Stimulated activated CD4-positive, alpha-beta T cell treated with anti-CD3 and anti-CD28 coated beads, TNF-alpha, amount 100 ng/mL, for 24 hours (primary cell): ENCODE measurements around the gene RFX4.

Experiments
- DNase-seq, 3 experiments: peaks; one replicate each; pipeline ENCODE4 v3.0.0-alpha.2; 2020; ENCODE audit warnings: low read depth in 3 of 3

The RFX4 gene

GRCh38 chr12:106582641-106583230, at the start of gene RFX4:
TSS of gene RFX4 (plus strand) at chr12:106583004. CDS start at chr12:106583321, 317 bp downstream.
- DNase-seq = no peak

DNA sequence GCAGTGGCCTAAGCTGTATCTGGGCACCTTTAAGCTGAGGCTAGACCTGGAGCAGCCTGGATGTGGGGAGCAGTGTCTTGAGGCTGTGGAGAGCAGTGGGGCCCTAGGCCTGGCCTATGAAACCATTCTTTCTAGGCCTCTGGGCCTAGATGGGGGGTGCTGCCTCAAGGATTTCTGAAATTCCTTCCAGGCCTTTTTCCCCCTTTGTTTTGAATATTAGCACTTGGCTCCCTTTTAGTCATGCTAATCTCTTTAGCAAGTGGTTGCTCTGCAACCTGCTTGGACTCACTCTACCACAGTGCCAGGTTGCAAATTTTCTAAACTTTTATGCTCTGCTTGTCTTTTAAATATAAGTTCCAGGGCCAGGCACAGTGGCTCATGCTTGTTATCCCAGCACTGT, 41.6 kb upstream of the RFX4 start:
- no peak for DNase-seq

- DNase-seq = no peak
Observed at GRCh38 chr12:106551410-106551809, 31.4 kb upstream of the RFX4 start.

DNA sequence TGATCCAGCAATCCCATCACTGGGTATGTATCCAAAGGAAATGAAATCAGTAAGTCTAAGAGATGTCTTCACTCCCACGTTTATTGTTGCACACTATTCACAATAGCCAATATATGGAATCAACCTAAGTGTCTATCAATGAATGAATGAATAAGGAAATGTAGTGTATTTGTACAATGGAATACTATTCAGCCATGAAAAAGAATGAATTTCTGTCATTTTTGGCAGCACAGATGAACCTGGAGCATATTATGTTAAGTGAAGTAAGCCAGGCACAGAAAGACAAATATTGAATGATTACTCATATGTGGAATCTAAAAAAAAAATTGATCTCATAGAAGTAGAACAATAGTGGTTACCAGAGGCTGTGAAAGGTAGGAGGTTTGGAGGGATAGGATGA, 30.6 kb upstream of the RFX4 start:
- DNase-seq = no peak

GRCh38 chr12:106564678-106565329, 18.0 kb upstream of the RFX4 start:
- DNase-seq = no peak

DNA sequence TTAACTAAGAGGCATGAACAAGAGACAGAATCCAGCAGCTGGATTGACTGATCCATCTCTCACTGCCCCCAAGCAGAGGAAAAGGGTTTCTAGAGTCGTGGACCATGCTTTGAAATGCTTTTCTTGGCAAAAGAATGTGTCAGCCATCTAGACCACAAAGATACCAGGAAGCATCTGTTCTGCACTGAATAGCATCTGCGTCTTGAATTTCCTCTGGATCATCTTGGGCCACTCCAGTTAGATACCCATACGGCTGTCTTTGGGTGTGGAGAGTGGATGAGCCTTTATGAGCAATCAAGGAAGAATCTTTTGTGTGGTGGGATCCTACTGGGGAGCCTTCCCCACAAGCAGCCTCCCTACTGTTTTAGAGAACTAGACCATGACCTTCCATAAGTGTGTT, 16.0 kb upstream of the RFX4 start:
- no peak for DNase-seq

- DNase-seq = no peak
Observed at GRCh38 chr12:106573239-106573638, 9.6 kb upstream of the RFX4 start.

- DNase-seq = no peak
Observed at GRCh38 chr12:106576848-106577247, 6.0 kb upstream of the RFX4 start.

DNA sequence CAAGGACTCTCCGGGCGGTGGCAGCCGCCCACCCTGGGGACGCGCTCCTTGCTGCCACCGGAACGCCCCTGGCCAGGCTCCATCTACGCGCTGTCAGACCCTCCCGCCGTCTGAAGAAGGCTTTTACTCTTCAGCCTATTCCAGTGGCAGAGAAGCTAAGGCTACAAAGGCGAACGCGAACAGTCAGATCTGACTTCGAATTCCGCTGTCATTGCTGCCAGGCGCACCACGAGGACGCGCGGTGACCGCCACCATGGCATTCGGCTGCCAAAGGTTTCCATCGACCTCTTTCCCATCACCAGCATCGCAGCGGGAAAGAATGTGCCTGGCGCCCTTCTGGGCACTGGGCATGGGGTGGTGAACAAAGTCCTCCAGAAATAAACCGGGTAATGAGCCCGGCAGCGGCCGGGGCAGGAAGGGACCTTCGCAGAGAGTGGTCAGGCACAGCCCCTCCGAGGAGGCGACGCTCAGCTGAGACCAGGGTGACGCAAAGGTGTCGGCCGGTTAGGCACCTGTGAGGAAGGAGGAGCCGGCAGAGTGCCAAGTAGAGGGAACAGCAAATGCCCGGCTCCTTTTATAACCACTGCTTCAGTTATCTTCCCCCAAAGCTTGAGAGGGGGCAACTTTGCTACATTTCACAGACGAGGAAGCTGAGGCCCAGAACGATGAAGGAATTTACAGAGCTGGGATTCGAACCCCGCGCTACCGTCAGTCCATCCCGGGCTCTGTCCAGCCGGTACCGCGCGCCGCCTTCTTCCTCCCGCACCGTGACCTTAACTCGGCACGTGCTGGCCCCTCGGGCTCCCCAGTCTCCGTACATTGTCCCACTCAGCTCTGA, 1.9 kb upstream of the RFX4 start:
- no peak for DNase-seq

- DNase-seq = no peak
Observed at GRCh38 chr12:106581543-106582248, 1.1 kb upstream of the RFX4 start.

- DNase-seq = no peak
Observed at GRCh38 chr12:106582249-106582591, 584 bp upstream of the RFX4 start.

GRCh38 chr12:106583242-106584103, 669 bp downstream of the RFX4 start:
- DNase-seq = no peak

DNA sequence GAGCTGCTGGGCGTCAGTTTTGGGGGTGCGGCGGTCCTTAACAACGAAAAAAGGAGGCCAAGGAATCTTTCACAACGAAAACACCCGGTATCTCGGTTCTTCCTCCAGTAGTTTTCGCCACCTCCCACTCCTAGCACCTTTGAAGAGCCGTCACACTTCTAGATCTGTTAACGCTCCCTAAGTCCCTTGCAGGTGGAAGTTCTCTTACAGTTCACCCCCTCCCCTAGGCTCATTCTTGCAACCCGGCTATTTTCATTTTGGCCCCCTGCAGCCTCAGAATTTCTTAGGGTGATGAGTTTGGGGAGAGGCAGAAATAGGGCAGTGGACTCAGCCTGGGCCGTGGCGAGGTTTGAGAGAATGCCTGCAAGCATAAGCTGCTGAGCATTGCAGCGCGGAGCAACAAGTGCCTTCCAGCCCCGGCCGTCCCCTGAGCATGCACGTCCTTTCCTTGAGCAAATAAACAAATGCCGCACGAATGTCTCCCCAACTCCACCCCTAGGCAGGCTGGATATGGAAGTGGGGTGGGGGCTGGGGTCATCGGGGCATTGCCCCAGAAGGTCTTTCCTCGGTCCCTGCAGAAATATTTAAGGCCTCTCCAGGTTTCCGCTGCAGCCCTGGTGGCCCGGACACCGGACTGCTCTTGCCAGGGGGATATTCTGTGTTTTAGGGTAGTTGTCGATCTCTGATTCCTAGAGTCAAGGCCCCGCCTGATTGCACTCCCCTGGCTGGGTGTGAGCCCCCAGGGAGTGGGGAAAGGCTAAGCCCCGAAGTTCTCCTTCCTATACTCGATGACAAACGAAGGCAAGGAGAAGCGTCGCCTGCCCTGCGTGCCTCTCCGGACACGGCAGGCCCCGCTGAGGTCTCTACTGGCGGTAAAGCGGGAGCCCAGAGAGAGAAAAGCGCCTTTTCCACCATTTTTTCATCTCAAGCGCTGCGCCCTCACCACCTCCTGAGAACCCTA, 1.6 kb downstream of the RFX4 start:
- DNase-seq = no peak

DNA sequence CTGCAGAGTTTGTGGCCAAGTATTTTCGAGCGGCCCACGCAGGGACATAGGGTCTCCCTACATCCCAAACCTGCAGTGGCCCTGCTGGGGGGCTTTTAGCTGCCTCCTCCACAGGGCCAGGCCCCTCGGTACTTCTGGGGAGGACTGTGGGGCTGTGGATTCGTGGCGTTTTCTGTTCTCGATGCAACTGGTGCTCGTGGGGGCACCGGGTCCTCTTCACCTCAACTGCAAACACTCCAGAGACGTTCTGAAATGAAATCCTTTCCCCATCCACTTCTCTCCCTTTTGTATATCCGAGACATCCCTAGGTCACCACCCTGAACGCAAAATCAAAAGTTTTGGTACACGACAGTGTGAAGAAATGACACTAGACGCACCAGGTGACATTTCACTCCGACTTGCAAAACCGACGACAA, 2.3 kb downstream of the RFX4 start:
- no peak for DNase-seq

DNA sequence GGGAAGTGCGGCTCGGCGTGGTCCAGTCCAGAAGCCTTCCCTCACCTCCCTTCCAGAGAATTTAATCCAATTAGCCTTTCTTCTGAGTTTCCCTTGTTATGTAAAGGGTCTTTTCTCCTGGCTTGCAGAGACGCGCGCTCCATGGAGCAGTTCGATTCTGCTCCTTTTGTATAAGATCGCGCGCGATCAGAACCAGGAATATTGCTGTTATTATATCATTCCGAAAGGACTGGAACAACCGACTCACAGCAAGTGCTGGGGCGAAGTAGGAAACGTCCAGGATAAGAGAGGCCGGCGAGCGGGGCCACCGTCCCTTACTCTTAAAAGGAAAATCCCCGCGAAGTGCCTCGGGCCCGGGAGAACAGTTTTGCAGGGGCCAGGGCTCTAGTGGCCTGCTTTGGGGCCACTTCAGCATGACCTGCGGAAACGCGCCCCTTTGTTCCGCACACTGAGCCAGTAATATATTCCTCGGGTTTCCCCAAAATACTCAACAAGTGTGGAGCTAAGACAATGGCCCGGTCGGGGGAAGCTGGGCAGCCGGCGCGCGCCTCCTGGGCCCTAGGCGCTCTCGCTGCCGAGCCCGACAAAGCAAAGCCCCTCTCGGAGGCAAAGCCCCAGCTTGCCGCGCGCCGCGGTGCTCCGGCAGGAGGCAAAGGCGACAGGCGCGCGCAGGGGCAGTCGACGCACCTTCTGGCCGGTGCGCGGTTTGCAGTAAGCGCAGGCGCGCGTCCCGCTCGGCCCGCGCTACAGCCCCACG, 2.9 kb downstream of the RFX4 start:
- DNase-seq = no peak

GRCh38 chr12:106586278-106586802, 3.5 kb downstream of the RFX4 start:
- DNase-seq = no peak

GRCh38 chr12:106586803-106587684, 4.2 kb downstream of the RFX4 start:
- no peak for DNase-seq

DNA sequence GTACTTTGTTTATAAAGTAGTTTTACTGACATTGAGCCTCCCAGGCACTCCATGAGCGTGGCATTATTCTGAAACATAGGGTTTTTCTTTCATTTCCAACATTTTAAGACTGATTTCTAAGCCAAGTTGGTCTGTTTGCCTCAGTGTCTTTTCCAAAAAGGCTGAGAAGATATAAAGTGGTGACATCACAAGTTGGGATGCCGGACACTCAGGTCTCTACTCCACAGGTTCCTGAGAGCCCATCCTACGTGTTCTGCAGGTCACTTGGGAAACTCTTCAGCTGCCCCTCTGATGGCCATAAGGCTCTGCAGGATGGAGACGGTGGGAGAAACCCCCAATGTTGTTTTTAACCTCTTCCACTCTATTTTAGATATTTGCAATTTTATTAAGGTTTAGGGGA, 6.0 kb downstream of the RFX4 start:
- no peak for DNase-seq
